Activated CD8-positive, alpha-beta memory T cell treated with anti-CD3 and anti-CD28 coated beads for 48 hours (primary cell): ENCODE measurements around the gene CHD2.
"Not testable (repeated sequence)": the region's sequence is repeated elsewhere in the genome, so short reads cannot be mapped to it uniquely, and the experiment has no call there.

ENCODE experiments used
- DNase-seq, 3 experiments: peaks; one replicate each; pipeline ENCODE4 v3.0.0-alpha.2; 2020; ENCODE audit warnings: low read depth in 2 of 3, low spot score in 2 of 3

The CHD2 gene

GRCh38 chr15:93017526-93017925, 117.4 kb downstream of the CHD2 start:
- no peak for DNase-seq

- no peak for DNase-seq
Observed at GRCh38 chr15:93018574-93018973, 118.5 kb downstream of the CHD2 start.

- no peak for DNase-seq
Observed at GRCh38 chr15:93019090-93019489, 119.0 kb downstream of the CHD2 start.

GRCh38 chr15:93019971-93020370, 119.8 kb downstream of the CHD2 start:
- DNase-seq: no peak

GRCh38 chr15:93020976-93021772, 121.0 kb downstream of the CHD2 start:
- DNase-seq: no peak

GRCh38 chr15:93024293-93024692, 124.2 kb downstream of the CHD2 start:
- no peak for DNase-seq

- DNase-seq: no peak
Observed at GRCh38 chr15:93024716-93025624, 124.8 kb downstream of the CHD2 start.

GRCh38 chr15:93025625-93025982, 125.5 kb downstream of the CHD2 start:
- DNase-seq: no peak

GRCh38 chr15:93026380-93026817, 126.3 kb downstream of the CHD2 start:
- DNase-seq: no peak

GRCh38 chr15:93027413-93027812, 127.3 kb downstream of the CHD2 start:
- no peak for DNase-seq

GRCh38 chr15:93028111-93028631, 128.0 kb downstream of the CHD2 start:
- DNase-seq: no peak

- no peak for DNase-seq
Observed at GRCh38 chr15:93028632-93029213, 128.6 kb downstream of the CHD2 start.

GRCh38 chr15:93029214-93029835, 129.2 kb downstream of the CHD2 start:
- no peak for DNase-seq

GRCh38 chr15:93029836-93030429, 129.8 kb downstream of the CHD2 start:
- DNase-seq: no peak

- peak; percentile 31 to 55 (median 49) for DNase-seq
Observed at GRCh38 chr15:93030430-93031102, 130.4 kb downstream of the CHD2 start.

- no peak for DNase-seq
Observed at GRCh38 chr15:93031103-93031464, 131.0 kb downstream of the CHD2 start.

GRCh38 chr15:93031557-93032384, 131.6 kb downstream of the CHD2 start:
- DNase-seq: not testable (repeated sequence)

GRCh38 chr15:93032515-93033206, 132.5 kb downstream of the CHD2 start:
- not testable (repeated sequence) for DNase-seq
